H7 (cell line): Measurements from ENCODE around the gene ABCG5. TPM values are rescaled to one million over a fixed set of nuclear protein-coding genes. Genes with fewer than 3 reads are reported as not detected.
A peak's percentile ranks its signal among the peaks of the same experiment; 100 is the strongest.

Experiments used
- DNase-seq: peaks from one replicate; pipeline ENCODE4 v3.0.0; 2012
- H3K27me3 ChIP-seq: 2 replicates; pipeline ENCODE4 v1.6.0; 2011; ENCODE audit warnings: mild to moderate bottlenecking, low read length; ENCODE audit not compliant: control insufficient read depth, insufficient read depth
- H3K36me3 ChIP-seq: replicated peaks from 2 replicates; pipeline ENCODE4 v1.5.1; 2011; ENCODE audit warnings: low read length; ENCODE audit not compliant: control insufficient read depth, insufficient read depth
- H3K4me3 ChIP-seq: 2 replicates; pipeline ENCODE4 v1.5.1; 2011; ENCODE audit warnings: low read depth, mild to moderate bottlenecking, control low read depth, low read length, moderate library complexity; ENCODE audit not compliant: insufficient read depth
- total RNA-seq: library from RNA; depleted of rRNA; stranded (reverse); fragments of >200 nt; shearing (Covaris generic); gene quantifications from 2 replicates; pipeline ENCODE4 v1.2.3, GENCODE V29; 2014

Gene ABCG5
- total RNA-seq, 1 experiment from 2014 or later: not detected

DNA sequence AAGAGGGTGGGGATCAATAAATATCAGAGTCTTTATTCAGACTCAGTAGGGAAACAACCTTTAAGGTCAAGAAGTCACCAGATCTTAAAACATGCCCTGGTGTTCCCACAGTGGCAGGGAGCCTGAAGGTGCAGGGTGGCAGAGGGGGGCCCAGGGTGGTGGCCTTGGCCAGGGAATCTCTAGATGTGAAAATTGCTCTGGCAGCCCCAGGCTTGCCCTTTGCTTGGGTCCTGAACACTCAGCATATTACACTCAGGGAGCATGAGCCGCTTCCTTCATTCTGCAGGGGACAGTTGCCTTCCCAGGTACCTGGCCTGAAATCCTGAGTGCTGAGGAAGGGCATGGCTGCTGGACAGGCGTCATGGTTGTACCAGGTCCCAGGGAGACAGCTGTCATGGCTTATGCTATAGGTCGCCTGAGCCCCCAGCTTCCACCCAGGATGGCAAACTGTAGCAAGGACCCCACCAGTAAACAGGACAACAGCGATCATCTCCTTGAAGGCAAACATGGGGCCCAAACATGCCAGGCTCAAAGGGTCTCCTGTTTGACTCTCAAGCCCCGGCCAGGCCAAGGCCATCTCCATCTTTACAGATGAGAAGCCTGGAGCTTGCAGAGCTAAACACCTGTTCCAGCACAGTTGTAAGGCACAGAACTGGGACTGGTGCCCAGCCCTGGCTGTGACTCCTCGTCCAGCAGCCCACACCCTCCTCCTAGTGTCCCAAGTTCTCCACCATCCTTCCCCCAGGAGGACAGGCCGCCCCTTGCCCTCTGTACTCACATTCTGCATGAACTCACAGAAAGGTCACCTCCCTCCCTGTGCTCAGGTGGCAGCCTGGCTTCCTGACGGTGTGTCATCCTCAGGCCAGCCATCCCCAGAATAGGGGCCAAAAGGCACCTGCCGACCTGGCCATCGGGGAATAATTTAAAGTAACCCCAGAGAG, 14.8 kb upstream of the ABCG5 start:
- H3K4me3 ChIP-seq: no peak overlapping the region
- peak; percentile 10 for DNase-seq
- no peaks in the 10 kb centered on the region for H3K36me3 ChIP-seq
- H3K27me3 ChIP-seq: no peaks in the 10 kb centered on the region; the same call in 1 of the 2 replicates

DNA sequence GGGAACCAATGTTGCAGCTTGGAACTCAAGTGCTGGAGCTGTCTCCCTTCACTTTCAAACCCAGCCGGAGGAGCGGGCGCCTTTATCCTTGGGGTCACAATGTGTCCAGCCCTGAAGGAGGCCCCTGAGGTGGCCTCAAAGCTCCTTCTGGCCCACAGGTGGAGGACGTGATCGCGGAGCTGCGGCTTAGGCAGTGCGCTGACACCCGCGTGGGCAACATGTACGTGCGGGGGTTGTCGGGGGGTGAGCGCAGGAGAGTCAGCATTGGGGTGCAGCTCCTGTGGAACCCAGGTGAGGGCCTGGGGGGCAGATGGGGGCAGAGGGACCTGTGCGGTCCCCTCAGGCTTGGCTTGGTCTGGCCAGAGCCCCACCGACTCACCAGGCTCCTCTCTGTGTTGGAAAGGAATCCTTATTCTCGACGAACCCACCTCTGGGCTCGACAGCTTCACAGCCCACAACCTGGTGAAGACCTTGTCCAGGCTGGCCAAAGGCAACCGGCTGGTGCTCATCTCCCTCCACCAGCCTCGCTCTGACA, 13.6 kb upstream of the ABCG5 start:
- H3K36me3 ChIP-seq: no peaks in the 10 kb centered on the region
- no peak for DNase-seq
- H3K27me3 ChIP-seq: no peaks in the 10 kb centered on the region; the same call in 1 of the 2 replicates

DNA sequence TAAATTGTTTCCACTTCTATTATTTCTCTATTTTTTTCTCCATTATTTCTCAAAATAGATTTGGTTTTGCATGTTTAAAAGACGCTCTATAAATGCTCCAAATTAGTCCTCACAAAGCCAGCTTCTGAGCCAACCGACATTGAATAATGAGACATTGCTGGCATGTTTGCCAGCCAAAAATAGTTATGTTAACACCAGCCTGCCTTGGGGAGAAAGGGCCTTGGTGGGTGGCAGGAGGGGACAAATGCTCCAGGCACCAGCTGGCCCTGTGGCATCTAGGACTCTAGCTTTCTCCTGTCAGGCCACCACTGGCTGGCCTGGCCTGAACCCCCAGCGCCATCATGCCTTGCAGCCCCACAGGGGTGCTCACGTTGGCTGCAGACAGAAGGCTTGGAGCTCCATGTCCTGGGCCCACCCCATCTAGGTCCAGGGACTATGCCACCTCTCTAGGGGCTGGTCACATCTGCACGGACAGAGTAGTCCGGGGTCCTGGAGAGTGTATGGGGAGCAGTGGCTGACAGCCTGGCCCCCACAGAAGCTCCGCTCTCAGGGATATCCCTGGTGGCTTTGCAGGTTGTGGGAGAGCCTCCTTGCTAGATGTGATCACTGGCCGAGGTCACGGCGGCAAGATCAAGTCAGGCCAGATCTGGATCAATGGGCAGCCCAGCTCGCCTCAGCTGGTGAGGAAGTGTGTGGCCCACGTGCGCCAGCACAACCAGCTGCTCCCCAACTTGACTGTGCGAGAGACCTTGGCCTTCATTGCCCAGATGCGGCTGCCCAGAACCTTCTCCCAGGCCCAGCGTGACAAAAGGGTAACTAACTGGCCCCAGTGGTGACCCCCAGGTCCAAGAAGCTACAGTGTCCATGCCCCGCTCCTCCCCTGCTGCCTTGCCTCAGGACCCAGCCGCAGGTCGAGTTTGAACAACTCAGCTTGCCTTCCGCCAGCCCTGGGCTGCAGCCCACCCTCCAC, 12.7 kb upstream of the ABCG5 start:
- no peaks in the 10 kb centered on the region; the same call in 1 of the 2 replicates for H3K27me3 ChIP-seq
- H3K4me3 ChIP-seq: no peak overlapping the region
- peak; percentile 19 for DNase-seq
- H3K36me3 ChIP-seq: no peaks in the 10 kb centered on the region

More for the DNA sequence above, 13.6 kb upstream of the ABCG5 start:
- no peak overlapping the region for H3K4me3 ChIP-seq

DNA sequence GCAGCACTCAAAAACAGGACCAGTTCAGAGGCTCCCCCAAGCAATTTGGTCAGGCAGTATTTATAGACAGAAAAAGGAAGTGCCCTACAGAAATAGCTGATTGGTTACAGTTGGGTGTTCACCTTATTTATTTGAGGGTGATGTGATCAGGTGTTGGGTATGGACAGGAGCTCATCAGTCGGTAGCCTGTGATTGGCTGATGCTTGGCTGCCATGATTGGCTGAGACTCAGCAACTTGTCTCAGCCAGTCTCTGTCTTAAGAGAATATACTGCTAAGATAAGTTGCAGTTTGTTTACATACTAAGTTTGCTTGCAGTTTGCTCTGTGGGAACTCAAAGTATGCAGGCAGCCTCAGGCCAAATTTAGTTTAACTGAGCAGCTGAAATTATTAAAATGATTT, 9.6 kb upstream of the ABCG5 start:
- peak; percentile 8 for DNase-seq
- H3K4me3 ChIP-seq: no peak overlapping the region
- H3K36me3 ChIP-seq: no peaks in the 10 kb centered on the region
- H3K27me3 ChIP-seq: no peaks in the 10 kb centered on the region

DNA sequence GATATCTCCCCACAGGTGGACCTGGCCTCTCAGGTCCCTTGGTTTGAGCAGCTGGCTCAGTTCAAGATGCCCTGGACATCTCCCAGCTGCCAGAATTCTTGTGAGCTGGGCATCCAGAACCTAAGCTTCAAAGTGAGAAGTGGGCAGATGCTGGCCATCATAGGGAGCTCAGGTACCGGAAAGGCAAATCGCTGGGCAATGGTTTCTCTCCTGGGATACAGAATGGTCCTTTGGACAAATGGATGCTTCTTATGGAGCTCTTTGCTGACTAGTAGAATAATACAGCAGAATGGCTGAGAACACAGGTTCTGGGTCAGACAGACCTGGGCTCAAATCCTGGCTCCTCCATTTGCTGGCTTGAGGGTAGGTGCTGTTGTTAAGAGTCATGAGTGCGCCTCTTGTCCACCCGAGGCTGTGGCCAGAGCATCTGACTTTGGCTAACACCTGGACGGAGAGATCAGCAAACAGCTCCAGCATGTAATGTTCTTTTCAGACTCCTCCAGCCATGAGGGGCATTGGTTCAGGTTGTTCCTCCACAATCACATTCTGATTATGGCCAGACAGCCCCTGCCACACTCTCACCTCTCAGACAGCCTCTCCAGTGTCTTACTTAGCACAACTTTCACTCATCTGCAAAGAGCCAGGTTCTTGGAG, 7.6 kb upstream of the ABCG5 start:
- Histone ChIP-seq H3K4me3 (no peak overlapping the region), H3K27me3 (no peaks in the 10 kb centered on the region), H3K36me3 (no peaks in the 10 kb centered on the region)
- no peak for DNase-seq

DNA sequence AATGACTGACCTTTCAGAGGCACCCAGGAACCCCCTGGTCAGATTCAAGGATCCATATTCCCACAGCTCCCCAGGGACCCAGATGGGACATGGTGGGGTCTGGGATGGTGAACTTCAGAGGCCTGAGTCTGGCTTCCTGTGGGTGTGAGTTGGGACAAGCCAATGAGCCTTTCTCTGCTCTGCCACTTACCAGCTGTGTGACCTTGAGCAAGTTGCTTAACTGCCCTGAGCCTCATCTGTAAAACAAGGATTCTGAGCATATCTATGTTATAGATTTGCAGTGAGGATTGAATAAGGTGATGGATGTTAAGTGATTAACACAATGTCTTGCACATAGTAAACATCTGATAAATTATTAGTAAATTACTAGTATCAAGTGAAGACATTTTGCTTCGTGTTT, 6.5 kb upstream of the ABCG5 start:
- DNase-seq: no peak
- Histone ChIP-seq H3K4me3 (no peak overlapping the region), H3K27me3 (no peaks in the 10 kb centered on the region), H3K36me3 (no peaks in the 10 kb centered on the region)

DNA sequence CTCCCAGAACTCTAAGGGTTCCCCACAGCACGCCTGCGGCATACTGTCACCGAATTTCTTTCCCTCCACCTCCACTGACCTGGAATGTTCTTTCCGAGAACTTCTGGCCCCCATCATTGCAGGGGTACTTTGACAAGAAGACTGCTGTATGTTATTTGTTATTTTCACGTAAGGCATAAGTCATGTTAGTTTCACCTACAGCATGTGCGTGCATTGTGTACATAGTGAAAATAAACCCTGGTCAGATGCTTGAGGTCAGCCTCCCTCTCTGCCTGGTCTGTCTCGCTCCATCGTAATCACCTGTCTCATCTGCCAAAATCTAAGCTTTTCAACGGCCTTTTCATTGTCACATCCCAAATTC, 4.2 kb upstream of the ABCG5 start:
- no peak for DNase-seq
- Histone ChIP-seq H3K36me3 (no peaks in the 10 kb centered on the region), H3K4me3 (no peak overlapping the region), H3K27me3 (no peaks in the 10 kb centered on the region)

DNA sequence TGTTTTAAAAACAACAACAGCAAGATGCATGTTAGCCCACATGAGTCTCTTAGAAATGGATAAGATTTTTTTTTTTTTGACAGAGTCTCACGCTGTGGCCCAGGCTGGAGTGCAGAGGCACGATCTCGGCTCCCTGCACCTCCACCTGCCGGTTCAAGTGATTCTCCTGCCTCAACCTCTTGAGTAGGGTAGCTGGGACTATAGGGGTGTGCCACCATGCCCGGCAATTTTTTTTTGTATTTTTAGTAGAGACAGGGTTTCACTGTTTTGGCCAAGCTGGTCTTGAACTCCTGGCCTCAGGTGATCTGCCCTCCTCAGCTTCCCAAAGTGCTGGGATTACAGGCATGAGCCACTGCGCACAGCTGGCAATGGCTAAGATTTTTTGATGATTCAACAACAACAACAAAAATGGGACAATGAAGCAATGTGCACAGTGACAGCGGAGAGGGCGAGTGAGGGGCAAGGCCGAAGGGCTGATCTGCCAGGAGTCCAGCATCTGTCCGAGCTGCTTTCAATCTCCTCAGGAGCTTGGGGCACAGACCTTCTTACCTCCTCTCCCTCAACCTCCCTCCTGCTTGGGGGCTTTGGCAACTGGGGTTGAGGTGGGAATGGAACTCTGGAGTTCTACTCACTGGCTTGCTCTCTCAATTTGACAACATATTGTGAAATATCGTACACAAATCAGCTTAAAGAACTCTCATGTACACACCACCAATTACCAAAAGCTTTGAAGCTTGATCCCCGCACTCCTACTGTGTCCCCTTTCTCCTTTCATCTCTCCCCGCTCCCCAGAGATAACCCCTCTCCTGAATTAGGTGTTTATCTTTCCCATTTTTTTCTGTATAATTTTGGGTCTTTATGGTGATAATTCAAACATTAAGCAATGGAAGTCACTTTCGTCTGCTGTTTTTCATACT, 3.6 kb upstream of the ABCG5 start:
- Histone ChIP-seq H3K27me3 (no peaks in the 10 kb centered on the region), H3K4me3 (no peak overlapping the region), H3K36me3 (no peaks in the 10 kb centered on the region)
- no peak for DNase-seq

DNA sequence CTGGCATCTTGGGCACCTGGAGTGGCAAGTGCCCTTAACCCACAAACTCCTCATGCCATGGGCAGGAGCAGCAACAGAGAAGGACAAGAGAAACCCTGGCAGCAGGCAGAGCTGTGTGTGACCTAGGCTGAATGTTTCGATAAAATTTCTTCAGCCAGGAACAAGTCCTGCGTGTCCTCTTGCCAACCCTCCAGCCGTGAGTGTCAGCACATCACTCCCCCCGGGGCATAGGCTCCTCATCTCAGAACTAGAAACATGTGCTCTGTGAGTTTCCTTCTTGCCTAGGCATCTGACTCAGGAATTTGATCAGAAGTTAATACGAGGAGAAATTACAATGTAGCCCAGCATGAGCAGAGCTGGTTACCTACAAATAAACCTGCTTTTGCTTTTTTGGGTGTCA, 2.3 kb upstream of the ABCG5 start:
- Histone ChIP-seq H3K36me3 (no peaks in the 10 kb centered on the region), H3K27me3 (no peaks in the 10 kb centered on the region), H3K4me3 (no peak overlapping the region)
- peak; percentile 6 for DNase-seq

DNA sequence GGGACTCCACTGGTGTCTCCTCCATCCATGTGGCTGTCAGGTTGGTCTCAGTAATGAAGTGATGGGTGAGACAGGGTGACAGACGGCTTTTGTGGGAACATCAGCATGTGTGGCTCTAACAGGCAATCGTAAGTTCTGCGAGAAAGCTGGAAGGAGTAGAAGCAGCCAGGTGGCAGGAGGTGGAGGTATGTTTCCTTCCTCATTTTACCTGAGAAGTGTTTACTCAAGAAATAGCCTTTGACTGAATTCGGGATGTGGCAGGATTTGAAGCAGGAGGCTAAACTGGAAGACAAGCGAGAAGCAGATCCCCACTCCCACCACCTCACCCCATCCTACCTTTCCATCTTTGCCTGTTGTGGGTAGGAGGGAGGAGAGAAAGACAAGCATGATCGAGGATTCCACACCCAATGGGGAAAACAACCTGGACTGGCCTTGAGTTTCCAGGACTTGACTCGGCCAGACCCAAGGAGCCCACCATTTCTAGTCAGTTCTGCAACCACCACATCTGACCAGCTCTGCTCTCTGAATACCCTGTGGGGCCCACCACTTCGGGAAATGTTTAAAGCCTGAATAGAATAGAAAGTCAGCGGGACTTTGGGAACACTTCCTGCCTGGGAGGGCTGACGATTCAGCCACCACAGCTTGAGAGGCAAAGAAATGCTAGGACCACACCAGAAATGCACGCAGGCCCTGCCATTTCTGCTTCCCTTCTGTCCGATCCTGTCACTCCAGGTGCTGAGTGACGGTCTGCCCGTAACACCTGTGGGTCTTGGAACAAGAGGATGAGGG, 1.3 kb upstream of the ABCG5 start:
- no peaks in the 10 kb centered on the region for H3K36me3 ChIP-seq
- no peaks in the 10 kb centered on the region for H3K27me3 ChIP-seq
- DNase-seq: peak; percentile 22
- no peak overlapping the region for H3K4me3 ChIP-seq

DNA sequence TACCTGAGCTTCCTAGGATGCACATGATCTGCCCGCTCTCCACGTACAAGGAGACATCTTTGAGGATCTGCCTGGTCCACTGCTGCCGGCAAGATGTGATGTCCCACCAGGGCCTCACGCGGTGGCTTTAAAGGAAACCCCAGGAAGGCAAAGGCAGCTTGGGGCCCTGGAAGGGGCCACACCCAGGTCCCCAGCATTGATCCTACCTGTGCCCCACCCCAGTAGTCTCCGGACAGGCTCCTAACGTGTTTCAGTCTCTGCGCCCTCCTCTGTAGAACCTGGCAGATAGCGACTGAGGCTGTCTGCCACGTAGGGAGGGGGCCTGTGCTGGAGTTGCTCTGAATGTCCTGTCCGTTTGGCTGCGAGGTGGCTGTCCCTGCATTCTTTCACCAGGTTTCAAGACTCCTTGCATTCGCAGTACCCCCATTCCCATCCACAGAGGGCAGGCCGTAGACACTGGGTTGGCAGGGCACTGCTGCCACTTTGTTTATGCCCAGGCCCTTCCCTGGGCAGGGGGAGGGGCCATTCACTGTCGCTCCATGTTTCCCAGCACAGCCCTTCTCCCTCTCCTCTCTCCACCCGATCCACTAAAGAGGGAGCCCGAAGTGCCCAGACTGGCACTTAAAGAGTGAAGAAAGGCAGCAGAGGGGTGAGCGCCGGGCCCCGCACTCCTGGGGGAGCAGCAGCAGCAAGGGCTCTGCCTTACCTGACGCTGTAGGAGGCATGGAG, 644 bp downstream of the ABCG5 start:
- Histone ChIP-seq H3K27me3 (no peaks in the 10 kb centered on the region), H3K36me3 (no peaks in the 10 kb centered on the region), H3K4me3 (no peak overlapping the region)
- peak; percentile 27 for DNase-seq

DNA sequence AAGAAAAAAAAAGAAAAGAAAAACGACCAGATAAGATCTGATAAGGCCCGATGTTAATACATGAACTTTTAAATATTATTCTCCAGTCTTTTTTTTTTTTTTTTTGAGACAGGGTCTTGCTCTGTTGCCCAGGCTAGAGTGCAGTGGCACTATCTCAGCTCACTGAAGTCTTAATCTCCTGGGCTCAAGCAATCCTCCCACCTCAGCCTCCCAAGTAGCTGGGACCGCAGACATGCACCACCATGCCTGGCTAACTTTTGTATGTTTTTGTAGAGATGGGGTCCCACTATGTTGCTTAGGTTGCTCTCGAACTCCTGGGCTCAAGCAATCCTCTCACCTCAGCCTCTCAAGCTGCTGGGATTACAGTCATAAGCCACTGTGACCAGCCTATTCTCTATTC, 1.6 kb downstream of the ABCG5 start:
- Histone ChIP-seq H3K4me3 (no peak overlapping the region), H3K36me3 (no peaks in the 10 kb centered on the region), H3K27me3 (no peaks in the 10 kb centered on the region)
- DNase-seq: no peak
